ENCODE measurements around the gene SSC5D.
"Not testable (repeated sequence)": the region's sequence is repeated elsewhere in the genome, so short reads cannot be mapped to it uniquely, and the experiment has no call there.

Gene SSC5D

DNA sequence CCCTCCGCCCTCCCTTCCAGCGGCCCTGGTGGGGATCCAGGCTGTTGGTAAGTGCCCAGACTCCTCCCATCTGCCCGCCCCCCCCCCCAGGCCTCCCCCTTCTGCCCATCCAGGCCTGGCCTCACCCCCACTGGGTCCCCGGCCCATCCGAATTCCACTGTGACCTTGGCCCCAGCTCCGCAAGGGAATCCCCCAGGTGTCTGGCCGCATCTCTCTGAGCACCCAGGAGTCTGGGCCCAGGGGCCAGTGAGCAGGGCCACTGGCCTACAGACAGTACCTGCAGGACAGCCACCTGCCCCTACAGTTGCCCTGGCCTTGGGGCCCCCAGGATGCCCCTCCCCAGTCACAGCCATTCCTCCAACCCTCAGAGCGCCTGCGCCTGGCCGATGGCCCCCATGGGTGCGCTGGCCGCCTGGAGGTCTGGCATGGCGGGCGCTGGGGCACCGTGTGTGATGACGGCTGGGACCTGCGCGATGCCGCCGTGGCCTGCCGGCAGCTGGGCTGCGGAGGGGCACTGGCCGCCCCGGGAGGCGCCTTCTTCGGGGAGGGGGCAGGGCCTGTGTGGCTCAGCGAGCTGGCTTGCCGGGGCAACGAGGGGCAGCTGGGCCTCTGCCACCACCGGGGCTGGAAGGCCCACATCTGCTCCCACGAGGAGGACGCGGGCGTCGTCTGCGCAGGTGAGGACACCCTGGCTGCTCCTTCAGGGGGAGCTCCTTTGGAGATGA lies 912 bp downstream of the SSC5D start:
- no peak for DNase-seq

DNA sequence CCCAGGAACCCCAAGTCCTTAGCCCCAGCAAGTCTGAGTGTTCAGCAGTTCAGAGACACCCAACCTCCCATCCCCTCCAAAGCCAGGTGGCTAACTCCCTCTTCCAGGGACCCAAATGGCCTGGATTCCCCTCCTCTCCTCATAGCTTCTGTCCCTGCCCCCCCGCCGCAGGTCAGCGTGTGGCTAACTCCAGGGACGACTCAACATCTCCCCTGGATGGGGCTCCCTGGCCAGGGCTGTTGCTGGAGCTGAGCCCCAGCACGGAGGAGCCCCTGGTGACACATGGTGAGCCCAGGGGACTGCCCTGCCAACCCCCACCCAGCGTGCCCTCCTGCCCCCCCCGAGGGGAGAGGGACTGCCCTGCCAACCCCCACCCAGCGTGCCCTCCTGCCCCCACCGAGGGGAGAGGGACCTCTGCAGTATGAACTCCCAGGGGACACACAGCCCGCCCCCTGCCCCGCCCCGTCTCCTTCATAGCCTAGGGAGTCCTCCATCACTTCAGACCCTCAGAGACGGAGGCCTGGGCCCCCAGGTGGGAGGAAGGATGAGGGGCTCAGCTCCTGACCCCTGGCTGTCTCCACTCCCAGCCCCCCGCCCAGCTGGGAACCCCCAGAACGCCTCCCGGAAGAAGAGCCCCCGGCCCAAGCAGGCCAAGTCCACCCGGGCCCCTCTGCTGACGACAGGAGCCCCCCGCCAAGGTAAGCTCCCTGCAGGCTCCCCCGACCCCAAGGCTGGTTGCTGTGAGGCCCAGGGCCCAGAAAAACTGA lies 1.7 kb downstream of the SSC5D start:
- DNase-seq, result no peak

DNA sequence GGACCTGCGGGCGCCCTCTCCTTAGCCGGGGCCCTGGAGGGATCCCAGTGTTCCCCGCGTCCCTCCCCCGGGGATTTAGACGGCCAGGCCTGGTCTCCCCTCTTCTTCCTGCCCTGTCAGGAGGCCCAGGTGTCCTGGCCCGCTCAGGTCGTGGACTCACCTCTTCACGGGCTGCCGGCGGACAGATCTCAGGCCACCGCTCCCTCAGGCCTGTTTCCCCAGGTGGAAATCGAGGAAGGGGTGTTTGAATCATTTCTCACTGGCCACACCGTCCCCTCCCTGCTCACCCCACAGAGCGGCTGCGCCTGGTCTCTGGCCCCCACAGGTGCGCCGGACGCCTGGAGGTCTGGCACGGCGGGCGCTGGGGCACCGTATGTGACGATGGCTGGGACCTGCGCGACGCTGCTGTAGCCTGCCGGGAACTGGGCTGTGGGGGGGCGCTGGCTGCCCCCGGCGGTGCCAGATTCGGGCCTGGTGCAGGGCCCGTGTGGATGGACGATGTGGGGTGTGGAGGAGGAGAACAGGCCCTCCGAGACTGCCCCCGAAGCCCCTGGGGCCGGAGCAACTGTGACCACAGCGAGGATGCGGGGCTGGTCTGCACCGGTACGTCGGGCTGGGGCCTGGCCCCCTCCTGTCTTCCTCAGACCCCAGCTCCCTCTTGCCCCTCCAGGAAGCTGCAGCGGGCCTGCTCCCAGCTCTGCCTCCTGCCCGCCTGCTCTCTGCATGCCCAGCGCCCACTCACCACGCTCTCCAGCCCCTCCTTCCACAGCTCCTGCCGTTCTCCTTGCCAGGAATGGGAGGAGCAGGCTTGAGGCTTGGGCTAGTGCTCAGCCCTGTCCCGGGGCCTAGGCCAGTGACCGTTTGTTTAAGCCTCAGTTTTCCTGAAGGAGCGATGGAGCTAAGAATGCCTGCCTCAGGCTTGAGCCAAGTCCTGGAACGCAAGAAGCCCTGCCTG lies 2.5 kb downstream of the SSC5D start:
- DNase-seq, result no peak

DNA sequence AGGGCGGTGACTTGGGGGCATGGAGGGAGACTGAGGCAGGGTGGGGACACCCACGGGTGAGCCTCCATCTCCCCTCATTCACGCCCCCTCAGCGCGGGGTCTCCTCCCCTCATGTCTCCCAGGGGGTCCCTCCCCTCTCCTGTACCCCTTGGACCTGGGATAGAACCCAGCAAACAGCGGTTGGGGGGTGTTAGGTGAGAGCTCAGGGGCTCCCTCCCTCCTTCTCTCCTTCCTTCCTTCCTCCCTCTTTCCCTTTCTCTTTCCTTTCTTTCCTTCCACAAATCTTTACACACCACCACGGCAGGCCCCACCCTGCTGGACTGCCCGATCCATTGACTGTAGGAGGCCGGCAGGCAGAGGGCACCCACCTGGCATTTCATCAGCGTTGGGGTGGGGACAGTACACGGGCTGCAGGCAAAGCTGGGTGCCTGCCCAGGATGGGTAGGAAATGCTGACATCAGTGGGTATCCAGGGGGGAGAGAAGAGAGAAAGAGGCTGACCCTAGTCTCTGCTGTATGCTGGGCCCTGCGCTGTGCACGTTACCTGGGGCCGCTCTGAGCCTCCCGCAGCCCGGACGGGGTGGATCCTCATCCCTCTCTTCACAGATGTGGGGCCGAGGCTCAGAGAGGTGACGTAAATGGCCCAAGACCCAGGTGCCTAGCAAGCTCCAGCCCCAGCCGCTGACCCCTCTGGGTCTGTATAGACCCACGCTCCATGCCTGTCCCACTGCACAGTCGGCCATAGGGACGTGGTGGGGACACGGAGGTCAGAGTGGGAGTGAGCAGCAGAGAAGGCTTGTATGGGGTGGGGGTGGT lies 3.5 kb downstream of the SSC5D start:
- no peak for DNase-seq

DNA sequence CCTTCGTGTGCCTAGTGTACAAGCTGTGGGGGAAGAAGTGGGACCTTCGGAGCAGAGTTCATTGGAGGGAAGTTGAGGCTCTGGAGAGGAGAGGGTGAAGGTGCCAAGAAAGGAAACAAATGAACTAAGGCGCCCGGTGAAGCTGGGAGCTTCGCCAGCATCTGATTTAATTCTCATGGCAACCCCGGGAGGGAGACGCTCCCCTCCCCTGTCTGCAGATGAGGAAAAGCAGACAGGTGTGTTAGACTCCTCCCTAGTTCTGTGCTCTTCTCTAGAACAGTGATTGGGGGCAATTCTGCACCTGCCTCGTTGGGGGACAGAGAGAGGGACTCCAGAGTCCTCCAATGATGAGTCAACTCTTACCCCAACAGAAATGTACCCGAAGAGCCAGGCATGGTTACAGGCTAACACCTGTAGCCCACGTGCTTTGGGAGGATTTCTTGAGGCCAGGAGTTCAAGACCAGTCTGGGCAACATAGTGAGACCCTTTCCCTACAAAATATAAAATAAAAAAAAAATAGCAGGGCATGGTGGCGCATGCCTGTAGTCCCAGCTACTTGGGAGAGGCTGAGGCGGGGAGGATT lies 4.2 kb downstream of the SSC5D start:
- DNase-seq, result no peak

DNA sequence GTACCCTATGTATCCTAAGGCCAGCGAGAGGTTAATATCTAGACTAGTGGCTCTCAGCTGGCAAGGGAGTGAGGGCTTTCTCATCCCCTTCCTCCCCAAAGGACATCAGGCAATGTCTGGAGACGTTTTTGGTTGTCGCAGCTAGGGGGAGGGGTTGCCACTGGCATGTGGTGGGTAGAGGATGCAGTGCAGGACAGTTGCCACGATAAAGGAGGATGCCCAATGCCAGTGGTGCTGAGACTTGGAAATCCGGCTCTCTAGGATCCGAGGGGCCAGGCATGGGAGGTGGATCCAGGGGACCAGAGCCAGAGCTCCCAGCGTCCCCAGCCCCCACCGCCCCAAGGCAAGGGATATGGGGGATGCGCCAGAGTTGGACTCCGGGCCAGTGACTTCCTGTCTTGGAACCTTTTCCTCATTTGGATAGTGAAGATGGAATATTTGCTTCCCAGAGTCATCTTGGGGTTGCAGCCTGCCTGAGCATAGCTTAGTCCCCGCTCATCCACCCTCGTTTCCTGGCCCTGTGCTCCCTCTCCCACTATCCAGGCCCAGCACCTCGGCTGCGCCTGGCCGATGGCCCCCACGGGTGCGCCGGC lies 4.9 kb downstream of the SSC5D start:
- DNase-seq, result no peak

DNA sequence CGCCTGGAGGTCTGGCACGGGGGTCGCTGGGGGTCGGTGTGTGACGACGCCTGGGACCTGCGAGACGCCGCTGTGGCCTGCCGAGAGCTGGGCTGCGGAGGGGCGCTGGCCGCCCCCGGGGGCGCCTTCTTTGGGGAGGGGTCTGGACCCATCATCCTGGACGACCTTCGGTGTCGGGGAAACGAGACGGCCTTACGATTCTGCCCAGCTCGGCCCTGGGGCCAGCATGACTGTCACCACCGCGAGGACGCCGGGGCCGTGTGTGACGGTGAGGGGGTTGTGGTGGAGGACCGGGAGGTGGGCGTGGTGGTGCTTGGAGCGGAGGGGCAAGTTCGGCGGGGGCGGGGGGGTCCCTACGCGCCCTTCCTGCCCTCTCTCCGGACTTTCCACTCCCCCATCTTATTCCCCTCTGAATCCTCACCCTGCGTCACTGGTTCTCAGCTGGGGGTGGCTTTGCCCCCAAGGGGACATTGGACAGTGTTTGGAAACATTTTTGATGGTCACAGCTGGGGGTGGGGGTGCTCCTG lies 5.5 kb downstream of the SSC5D start:
- no peak for DNase-seq

DNA sequence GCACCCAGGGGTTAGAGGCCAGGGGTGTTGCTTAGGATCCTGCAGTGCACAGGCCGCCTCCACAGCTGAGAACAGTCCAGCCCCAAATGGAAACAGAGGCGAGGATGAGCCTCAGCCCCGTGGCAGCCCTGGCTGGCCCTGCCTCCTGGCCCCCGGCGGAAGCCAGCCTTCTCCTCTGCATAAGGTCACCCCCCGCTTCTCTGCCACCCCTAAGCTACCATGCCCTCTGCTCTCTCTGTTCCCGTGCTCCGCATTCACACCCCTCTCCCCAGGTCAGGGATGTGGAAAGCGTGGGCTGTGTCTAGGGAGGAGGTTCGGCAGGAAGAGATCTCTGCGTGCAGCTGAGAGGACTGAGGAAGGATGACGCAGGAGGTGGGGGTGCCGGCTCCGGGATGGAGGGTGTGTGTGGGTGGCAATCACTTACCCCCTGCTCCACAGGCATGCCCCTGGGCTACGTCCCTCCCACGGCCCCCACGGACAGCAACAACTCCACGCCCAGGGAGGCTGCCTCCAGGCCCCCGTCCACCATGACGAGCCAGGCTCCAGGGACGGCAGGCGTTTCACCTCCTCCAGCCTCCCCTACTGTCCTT lies 6.0 kb downstream of the SSC5D start:
- no peak for DNase-seq

DNA sequence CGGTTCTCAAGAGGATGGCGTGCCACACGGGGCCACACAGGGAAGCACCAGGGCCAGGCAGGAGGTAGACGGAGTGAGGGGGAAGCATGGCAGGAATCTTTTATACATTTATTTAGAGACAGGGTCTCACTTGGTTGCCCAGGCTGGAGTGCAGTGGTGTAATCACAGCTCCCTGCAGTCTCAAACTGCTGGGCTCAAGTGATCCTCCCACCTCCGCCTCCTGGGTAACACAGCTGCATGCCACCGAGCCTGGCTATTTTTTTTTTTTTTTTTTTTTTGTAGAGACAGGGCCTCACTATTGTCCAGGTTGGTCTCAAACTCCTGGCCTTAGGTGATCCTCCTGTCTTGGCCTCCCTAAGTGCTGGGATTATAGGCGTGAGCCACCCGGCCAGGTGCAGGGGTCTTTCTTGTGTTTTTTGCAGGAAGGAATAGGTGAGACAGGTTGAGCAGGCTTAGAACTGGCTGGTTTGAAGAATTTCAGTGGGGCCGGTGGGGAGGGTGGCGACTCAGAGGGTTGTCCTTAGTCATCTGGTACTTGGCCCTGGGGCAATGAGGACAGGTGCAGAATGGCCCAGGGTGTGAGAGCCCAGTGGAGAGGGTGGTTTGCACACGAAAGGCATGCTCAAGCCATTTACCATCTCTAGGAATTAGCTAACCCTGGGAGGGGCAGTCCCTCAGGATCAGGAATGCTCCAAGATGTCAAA lies 7.6 kb downstream of the SSC5D start:
- no peak for DNase-seq

DNA sequence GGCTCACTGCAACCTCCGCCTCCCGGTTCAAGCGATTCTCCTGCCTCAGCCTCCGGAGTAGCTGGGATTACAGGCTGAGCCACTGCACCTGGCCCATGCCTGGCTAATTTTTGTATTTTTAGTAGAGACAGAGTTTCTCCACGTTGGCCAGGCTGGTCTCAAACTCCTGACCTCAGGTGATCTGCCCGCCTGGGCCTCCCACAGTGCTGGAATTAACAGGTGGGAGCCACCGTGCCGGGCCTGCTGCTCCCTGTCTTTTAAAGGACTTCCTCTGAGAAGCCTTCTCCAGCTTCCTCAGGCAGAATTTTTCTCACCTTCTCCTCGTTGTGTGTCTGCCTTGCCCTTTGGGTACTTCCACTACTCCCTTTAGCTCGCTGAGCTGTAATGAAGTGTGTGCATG lies 8.6 kb downstream of the SSC5D start:
- not testable (repeated sequence) for DNase-seq

DNA sequence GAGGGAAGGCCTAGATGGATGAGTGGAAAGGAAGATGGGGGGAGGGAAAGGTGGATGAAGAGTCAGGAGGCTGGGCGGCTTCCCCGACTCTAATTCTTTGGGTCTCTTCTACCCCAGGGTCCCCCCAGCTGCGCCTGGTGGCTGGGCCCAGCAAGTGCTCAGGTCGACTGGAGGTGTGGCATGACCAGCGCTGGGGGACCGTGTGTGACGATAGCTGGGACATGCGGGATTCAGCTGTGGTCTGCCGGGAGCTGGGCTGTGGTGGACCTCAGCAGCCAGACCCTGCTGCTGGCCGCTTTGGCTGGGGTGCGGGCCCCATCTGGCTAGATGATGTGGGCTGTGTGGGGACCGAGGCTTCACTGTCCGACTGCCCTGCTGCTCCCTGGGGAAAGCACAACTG lies 9.5 kb downstream of the SSC5D start:
- no peak for DNase-seq

DNA sequence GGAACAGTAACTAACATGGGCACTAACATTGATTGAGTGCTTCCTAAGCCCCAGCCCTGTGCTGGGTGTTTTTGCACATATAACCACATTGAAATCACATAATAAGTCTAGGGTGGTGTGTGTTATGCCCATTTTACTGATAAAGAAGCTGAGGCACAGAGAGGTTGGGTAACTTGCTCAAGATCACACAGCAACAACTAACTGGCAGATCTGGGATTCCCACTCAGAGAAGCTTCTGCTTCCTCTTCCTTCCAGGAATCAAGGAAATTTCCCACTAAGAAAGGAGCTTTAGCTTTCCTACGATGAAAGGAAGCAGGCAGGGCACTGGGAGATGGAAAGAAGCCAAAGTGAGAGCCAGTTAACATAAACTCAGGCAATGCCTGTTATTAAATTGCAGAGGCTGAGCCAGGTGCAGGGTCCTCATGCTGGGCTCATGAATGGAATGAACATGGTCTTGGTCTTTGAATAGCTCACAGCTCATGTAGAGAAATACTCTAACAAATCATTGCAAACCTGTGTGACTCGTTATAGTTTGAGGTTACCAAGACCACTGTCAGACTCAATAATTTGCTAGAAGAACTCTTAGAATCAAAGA lies 10.1 kb downstream of the SSC5D start:
- DNase-seq, result no peak

DNA sequence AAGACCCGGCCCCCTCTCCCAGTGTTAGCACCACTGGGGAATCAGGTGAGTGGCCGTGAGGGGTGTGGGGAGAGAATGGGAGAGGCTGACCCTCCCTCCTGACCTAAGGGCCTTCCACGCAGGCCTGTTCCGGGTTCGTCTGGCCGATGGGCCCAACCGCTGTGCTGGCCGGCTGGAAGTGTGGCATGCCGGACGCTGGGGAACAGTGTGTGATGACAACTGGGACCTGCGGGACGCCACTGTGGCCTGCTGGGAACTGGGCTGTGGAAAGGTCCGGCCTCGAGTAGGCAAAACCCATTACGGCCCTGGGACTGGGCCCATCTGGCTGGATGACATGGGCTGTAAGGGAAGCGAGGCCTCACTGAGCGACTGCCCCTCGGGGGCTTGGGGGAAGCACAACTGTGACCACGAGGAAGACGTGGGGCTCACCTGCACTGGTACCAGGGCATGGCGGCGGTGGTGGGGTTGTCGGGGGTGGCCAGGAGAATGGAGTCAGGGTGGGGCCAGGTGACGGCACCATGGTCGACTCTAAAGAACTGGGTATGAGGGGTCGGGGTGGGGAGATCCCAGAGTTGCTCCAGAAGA lies 12.2 kb downstream of the SSC5D start:
- DNase-seq, result no peak

DNA sequence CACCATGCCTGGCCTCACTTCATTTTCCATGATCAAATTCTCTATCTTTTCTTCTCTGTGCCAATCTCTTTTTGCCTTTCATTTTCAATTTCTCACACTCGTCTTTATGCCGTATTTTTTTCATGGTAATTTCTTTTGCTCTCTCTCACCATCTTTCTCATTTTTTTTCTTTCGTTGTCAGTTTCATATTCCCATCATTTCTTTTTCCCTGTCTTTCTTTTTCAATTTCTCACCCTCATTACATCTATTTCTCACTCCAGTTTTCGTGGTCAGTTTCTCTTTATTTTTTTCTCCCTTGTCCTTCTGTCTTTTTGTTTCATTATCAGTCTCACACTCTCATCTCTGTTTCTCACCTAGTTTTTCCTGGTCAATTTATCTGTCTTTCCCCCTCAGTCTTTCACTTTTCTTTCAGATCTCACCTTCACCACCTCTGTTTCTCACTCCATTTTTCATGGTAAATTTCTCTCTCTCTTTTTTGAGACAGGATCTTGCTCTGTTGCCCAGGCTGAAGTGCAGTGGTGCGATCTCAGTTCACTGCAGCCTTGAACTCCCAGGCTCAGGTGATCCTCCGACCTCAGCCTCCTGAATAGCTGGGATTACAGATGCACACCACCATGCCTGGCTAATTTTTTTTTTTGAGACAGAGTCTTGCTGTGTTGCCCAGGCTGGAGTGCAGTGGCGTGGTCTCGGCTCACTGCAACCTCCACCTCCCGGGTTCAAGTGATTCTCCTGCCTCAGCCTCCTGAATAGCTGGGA lies 14.1 kb downstream of the SSC5D start:
- no peak for DNase-seq

DNA sequence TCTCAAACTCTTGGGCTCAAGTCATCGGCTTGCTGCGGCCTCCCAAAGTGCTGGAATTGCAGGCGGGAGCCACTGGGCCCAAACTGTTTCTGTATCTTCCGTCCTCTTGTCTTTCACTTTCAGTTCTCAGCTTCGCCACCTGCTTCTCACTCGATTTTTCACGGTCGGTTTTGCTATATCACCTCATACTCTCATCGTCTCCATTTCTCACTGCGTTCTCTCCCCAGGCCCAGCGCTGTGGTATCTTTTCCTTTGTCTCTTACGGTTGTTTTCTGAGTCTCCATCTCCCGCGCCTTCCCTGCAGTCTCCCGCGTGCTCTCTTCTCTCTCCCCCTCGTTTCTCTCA lies 14.9 kb downstream of the SSC5D start:
- no peak for DNase-seq

DNA sequence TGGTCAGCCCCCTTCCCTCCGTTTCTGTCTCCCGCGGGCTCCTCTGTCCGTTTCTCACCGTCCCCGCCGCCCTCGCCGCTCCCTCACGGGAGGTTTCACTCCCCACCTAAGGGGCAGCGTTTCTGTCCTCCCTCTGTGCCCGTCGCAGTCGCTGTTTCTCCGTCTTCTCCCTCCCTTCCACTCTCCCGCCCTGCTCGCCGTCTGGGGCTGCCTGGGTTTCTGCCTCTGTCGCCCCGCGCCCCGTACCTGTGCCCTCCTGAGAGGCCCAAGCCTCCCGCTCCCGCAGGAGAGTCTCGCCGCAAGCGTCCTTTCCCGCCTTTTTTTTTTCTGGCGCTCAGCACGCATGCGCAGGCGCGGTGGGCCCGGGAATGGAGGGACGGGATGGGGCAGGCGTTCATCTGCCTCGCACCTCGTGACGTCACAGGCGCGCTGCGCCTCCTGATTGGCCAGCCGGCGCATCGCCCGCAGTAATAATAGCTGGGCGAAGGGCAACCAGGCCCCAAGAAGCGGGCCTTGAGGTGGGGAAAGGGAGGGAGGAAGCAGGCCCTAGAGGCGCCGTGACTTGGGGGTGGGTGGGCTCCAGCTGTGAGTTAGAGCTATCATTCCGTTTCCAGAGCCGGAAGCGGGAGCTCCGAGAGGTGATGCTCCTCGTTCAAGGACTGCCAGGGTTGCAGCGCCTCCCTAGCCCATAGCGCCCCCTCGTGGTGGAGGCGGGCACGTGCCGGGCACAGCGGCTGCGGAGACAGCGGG lies 15.4 kb downstream of the SSC5D start:
- DNase-seq, result peak; percentile 100

DNA sequence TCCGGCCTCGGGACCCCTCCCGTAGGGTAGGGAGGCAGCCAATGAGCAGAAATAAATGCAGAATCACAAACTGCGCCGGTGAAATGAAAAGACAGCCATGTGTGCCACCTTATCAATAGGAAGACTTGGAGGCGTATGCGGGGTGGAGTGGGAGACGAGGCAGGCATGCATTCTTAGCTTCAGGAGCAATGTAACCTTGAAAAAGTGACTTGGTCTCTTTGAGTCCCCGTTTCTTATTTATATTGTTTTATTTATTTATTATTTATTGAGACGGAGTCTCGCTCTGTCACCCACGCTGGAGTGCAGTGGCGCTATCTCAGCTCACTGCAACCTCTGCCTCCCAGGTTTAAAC lies 16.0 kb downstream of the SSC5D start:
- no peak for DNase-seq

DNA sequence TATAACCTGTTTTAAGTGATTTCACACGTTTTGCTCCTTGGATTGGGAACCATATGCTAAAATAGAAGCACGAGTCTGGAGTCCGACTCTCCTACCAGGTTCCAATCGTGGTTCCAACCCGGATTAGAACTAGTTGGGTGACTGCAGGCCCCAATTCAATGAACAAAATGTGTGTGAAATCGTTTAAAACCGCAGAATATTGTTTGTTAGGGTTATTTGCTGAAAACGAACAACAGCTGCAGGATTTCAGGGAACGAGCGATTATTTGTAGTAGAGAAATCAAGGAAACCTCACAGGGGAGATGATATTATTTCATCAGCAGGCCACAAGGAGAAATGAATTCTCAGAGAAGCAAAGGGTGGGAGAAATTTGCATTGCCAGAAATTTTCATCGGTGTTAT lies 16.7 kb downstream of the SSC5D start:
- DNase-seq, result no peak
